Neural crest cell (in vitro differentiated cells): ENCODE measurements around the gene SEMA3F. TPM values are rescaled to one million over a fixed set of nuclear protein-coding genes. Genes with fewer than 3 reads are reported as not detected.

Experiments used
- DNase-seq: peaks from one replicate; pipeline ENCODE4 v3.0.0; 2021; ENCODE audit warnings: low read depth, mixed read lengths, low spot score
- H3K27ac Mint-ChIP-seq: one replicate; pipeline ENCODE4 v1.8.0; 2021; ENCODE audit warnings: mild to moderate bottlenecking, mixed read lengths; ENCODE audit not compliant: unreplicated experiment
- H3K27me3 Mint-ChIP-seq: 2 replicates; pipeline ENCODE4 v1.8.0; 2021; ENCODE audit warnings: low read depth, mild to moderate bottlenecking, mixed read lengths
- H3K36me3 Mint-ChIP-seq: 2 replicates; pipeline ENCODE4 v1.8.0; 2021; ENCODE audit warnings: low read depth, mild to moderate bottlenecking, mixed read lengths
- H3K4me1 Mint-ChIP-seq: 2 replicates; pipeline ENCODE4 v1.8.0; 2021; ENCODE audit warnings: mixed read lengths
- H3K4me3 Mint-ChIP-seq: one replicate; pipeline ENCODE4 v1.8.0; 2021; ENCODE audit warnings: mild to moderate bottlenecking, mixed read lengths
- H3K9me3 Mint-ChIP-seq: 2 replicates; pipeline ENCODE4 v1.8.0; 2021; ENCODE audit warnings: mixed read lengths
- CTCF ChIP-seq: fragments of 200-600 bp; sonication (generic); conservative IDR thresholded peaks from 2 replicates; pipeline ENCODE4 v1.5.0; 2021; ENCODE audit warnings: antibody characterized with exemption, mild to moderate bottlenecking
- total RNA-seq: library from RNA; stranded (reverse); gene quantifications from 2 replicates; pipeline ENCODE4 v1.2.1, GENCODE V29; 2021

The SEMA3F gene
- total RNA-seq, 1 donor from 2014 or later, result 4.2 TPM

DNA sequence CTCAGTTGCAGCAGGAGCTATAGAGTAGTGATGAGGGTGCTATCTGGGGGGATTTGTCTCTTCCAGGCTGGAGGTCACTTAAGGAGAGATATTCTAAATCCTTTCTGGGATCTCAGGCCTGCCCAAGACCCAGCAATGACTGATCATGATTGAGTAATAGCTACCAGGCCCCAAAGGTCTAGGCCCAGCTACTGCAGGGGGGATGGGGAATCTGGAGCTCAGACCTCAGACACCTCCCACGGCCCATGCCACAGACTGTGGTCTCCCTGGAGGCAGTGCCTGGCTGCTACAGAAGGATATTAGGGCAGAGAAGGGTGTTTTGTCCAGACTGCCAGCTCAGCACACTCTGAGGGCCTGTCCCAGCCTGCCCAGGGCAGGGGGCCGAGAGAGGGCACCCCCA lies 56.8 kb downstream of the SEMA3F start:
- peak overlapping the region; percentile 50 for H3K27ac Mint-ChIP-seq
- no peak overlapping the region for H3K4me3 Mint-ChIP-seq
- H3K27me3 Mint-ChIP-seq, result peaks cover 15% of the 10 kb centered on the region
- H3K36me3 Mint-ChIP-seq, result no peaks in the 10 kb centered on the region
- no peaks in the 10 kb centered on the region for H3K9me3 Mint-ChIP-seq
- TF ChIP-seq CTCF, result no peak
- DNase-seq, result no peak
- H3K4me1 Mint-ChIP-seq, result peaks cover 5% of the 10 kb centered on the region

- peaks cover 9% of the 10 kb centered on the region for H3K27me3 Mint-ChIP-seq
- H3K27ac Mint-ChIP-seq, result no peak overlapping the region
These were observed 57.4 kb downstream of the SEMA3F start for GRCh38 chr3:50212502-50212901.

DNA sequence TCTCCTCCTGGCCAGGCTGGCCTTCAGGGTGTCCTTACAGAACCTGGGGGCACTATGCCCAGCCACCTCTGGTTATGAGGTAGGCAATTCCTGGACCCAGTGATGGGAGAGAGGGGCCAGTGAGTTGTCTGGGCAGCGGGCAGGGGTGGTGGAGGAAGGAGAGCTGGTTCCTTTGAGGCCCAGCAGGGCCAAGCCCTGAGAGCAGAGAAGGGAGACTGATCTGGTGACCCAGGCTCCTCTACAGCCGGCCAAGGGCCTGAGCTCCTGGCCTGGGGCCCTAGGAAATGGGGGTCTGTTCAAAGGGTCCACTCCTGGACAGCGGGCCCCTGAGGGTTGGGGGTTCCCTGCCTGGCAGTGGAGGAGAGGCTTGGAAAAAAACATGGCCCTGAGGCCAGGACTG lies 57.8 kb downstream of the SEMA3F start:
- H3K27me3 Mint-ChIP-seq, result peaks cover 6% of the 10 kb centered on the region
- no peak for TF ChIP-seq CTCF
- H3K36me3 Mint-ChIP-seq, result no peaks in the 10 kb centered on the region
- no peak overlapping the region for H3K27ac Mint-ChIP-seq
- H3K4me3 Mint-ChIP-seq, result no peak overlapping the region
- DNase-seq, result no peak
- H3K4me1 Mint-ChIP-seq, result peaks cover 5% of the 10 kb centered on the region
- H3K9me3 Mint-ChIP-seq, result no peaks in the 10 kb centered on the region

More at GRCh38 chr3:50212502-50212901, 57.4 kb downstream of the SEMA3F start:
- Mint-ChIP-seq H3K9me3 (no peaks in the 10 kb centered on the region), H3K4me3 (no peak overlapping the region), H3K36me3 (no peaks in the 10 kb centered on the region), H3K4me1 (peaks cover 5% of the 10 kb centered on the region)
- no peak for DNase-seq
- peak; percentile 38 for TF ChIP-seq CTCF

DNA sequence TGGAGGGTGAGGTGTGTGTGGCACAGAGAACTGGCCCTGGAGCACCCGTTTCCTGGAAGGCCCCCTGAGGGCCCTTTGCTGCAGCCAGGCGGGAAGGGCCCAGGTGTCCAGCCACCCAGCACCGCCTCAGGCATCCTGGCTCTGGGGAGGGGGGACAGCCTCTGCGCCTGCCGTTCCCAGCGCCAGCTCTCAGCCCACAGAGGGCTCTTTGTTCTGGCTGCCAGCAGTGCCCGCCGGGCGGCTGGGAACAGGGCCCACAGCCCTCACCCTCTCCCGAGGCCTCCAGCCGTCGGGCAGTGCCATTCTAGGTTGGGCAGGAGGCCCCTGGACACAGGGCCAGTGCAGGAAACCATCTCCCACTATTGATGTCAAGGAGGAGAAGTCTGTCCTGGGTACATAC lies 58.2 kb downstream of the SEMA3F start:
- no peak for TF ChIP-seq CTCF
- no peaks in the 10 kb centered on the region for H3K36me3 Mint-ChIP-seq
- peaks cover 5% of the 10 kb centered on the region for H3K27me3 Mint-ChIP-seq
- H3K4me3 Mint-ChIP-seq, result no peak overlapping the region
- no peaks in the 10 kb centered on the region for H3K9me3 Mint-ChIP-seq
- H3K4me1 Mint-ChIP-seq, result peaks cover 5% of the 10 kb centered on the region
- DNase-seq, result no peak
- H3K27ac Mint-ChIP-seq, result no peak overlapping the region

- no peaks in the 10 kb centered on the region for H3K4me1 Mint-ChIP-seq
- no peak for TF ChIP-seq CTCF
- H3K27ac Mint-ChIP-seq, result no peak overlapping the region
- no peaks in the 10 kb centered on the region for H3K27me3 Mint-ChIP-seq
- H3K9me3 Mint-ChIP-seq, result no peaks in the 10 kb centered on the region
- DNase-seq, result no peak
- no peaks in the 10 kb centered on the region for H3K36me3 Mint-ChIP-seq
- H3K4me3 Mint-ChIP-seq, result no peak overlapping the region
These were observed 59.7 kb downstream of the SEMA3F start for GRCh38 chr3:50214824-50215223.

GRCh38 chr3:50215529-50215928 lies 60.4 kb downstream of the SEMA3F start:
- no peak for DNase-seq
- H3K27ac Mint-ChIP-seq, result no peak overlapping the region
- H3K4me1 Mint-ChIP-seq, result no peaks in the 10 kb centered on the region
- no peak overlapping the region for H3K4me3 Mint-ChIP-seq
- no peak for TF ChIP-seq CTCF
- H3K36me3 Mint-ChIP-seq, result no peaks in the 10 kb centered on the region
- H3K9me3 Mint-ChIP-seq, result no peaks in the 10 kb centered on the region
- no peaks in the 10 kb centered on the region for H3K27me3 Mint-ChIP-seq
